Inferior parietal cortex (tissue), 1 donor: Measurements from ENCODE around the gene MOB3A.

Source experiments
- DNase-seq: peaks from one replicate; pipeline ENCODE4 v3.0.0-alpha.2; 2016; ENCODE audit errors: extremely low spot score

Gene MOB3A

GRCh38 chr19:2046046-2046907, 49.8 kb downstream of the MOB3A start:
- no peak for DNase-seq

- no peak for DNase-seq
Observed at GRCh38 chr19:2045501-2046045, 50.6 kb downstream of the MOB3A start.

- no peak for DNase-seq
Observed at GRCh38 chr19:2044709-2045500, 51.2 kb downstream of the MOB3A start.

GRCh38 chr19:2043961-2044708, 52.0 kb downstream of the MOB3A start:
- no peak for DNase-seq

GRCh38 chr19:2043251-2043641, 52.9 kb downstream of the MOB3A start:
- no peak for DNase-seq

- no peak for DNase-seq
Observed at GRCh38 chr19:2042485-2043250, 53.5 kb downstream of the MOB3A start.

- DNase-seq: peak; percentile 90
Observed at GRCh38 chr19:2041683-2042484, 54.2 kb downstream of the MOB3A start.

- DNase-seq: no peak
Observed at GRCh38 chr19:2041433-2041682, 54.8 kb downstream of the MOB3A start.

GRCh38 chr19:2040647-2041432, 55.3 kb downstream of the MOB3A start:
- DNase-seq: no peak

- DNase-seq: no peak
Observed at GRCh38 chr19:2039959-2040646, 56.0 kb downstream of the MOB3A start.

- no peak for DNase-seq
Observed at GRCh38 chr19:2039089-2039958, 56.8 kb downstream of the MOB3A start.

- no peak for DNase-seq
Observed at GRCh38 chr19:2038284-2039088, 57.6 kb downstream of the MOB3A start.

- DNase-seq: no peak
Observed at GRCh38 chr19:2037651-2038255, 58.4 kb downstream of the MOB3A start.

GRCh38 chr19:2036424-2036823, 59.7 kb downstream of the MOB3A start:
- DNase-seq: no peak

GRCh38 chr19:2035590-2035991, 60.5 kb downstream of the MOB3A start:
- no peak for DNase-seq

- DNase-seq: no peak
Observed at GRCh38 chr19:2034729-2035589, 61.2 kb downstream of the MOB3A start.
